HK-2 (cell line): Measurements from ENCODE around the gene SRPRA.
"Not testable (repeated sequence)": the region's sequence is repeated elsewhere in the genome, so short reads cannot be mapped to it uniquely, and the experiment has no call there.

Experiments
- DNase-seq: peaks from one replicate; pipeline ENCODE4 v3.0.0-alpha.2; 2018; ENCODE audit not compliant: unreplicated experiment

The SRPRA gene

GRCh38 chr11:126268708-126269579 lies at the start of gene SRPRA, which contains the start of gene FOXRED1:
Gene SRPRA (minus strand): TSS chr11:126268895. CDS start chr11:126268804, 91 bp downstream.
Gene FOXRED1 (plus strand): TSS chr11:126269154. CDS start chr11:126269207, 53 bp downstream.
- DNase-seq = peak; percentile 97

GRCh38 chr11:126317756-126318573 lies 49.3 kb upstream of the SRPRA start:
- no peak for DNase-seq

GRCh38 chr11:126317432-126317755 lies 48.7 kb upstream of the SRPRA start:
- DNase-seq = no peak

GRCh38 chr11:126313826-126314225 lies 45.1 kb upstream of the SRPRA start:
- DNase-seq = no peak

- DNase-seq = no peak
These were observed 44.3 kb upstream of the SRPRA start for GRCh38 chr11:126312961-126313360.

GRCh38 chr11:126311401-126312291 lies 43.0 kb upstream of the SRPRA start:
- DNase-seq = no peak

- DNase-seq = no peak
These were observed 42.3 kb upstream of the SRPRA start for GRCh38 chr11:126310992-126311310.

GRCh38 chr11:126310200-126310991 lies 41.7 kb upstream of the SRPRA start:
- DNase-seq = peak; percentile 55

GRCh38 chr11:126308771-126309170 lies 40.1 kb upstream of the SRPRA start:
- DNase-seq = not testable (repeated sequence)

GRCh38 chr11:126308271-126308671 lies 39.6 kb upstream of the SRPRA start:
- DNase-seq = no peak

- no peak for DNase-seq
These were observed 39.0 kb upstream of the SRPRA start for GRCh38 chr11:126307706-126308105.

- DNase-seq = no peak
These were observed 37.0 kb upstream of the SRPRA start for GRCh38 chr11:126305699-126306098.

- no peak for DNase-seq
These were observed 35.9 kb upstream of the SRPRA start for GRCh38 chr11:126304457-126305075.

- DNase-seq = peak; percentile 85
These were observed 35.1 kb upstream of the SRPRA start, which contains the start of gene DCPS for GRCh38 chr11:126303623-126304456. Gene DCPS (plus strand): TSS chr11:126304060. CDS start chr11:126304081, 21 bp downstream.

GRCh38 chr11:126297004-126297403 lies 28.3 kb upstream of the SRPRA start:
- no peak for DNase-seq

- no peak for DNase-seq
These were observed 25.0 kb upstream of the SRPRA start for GRCh38 chr11:126293726-126294125.

- no peak for DNase-seq
These were observed 22.2 kb upstream of the SRPRA start for GRCh38 chr11:126290887-126291286.

- no peak for DNase-seq
These were observed 19.5 kb upstream of the SRPRA start for GRCh38 chr11:126288237-126288636.

GRCh38 chr11:126284829-126285228 lies 16.1 kb upstream of the SRPRA start:
- peak; percentile 54 for DNase-seq
